A549 (cell line): Measurements from ENCODE around the gene FRMD8. TPM values are rescaled to one million over a fixed set of nuclear protein-coding genes. Genes with fewer than 3 reads are reported as not detected.
A peak's percentile ranks its signal among the peaks of the same experiment; 100 is the strongest.

Experiments
- ATAC-seq, 2 experiments: fragments of 200-7000 bp in 1 of 2; fragments of >200 bp in 1 of 2; cut with Nextera tagmentation in 1 of 2; cut with Tn5 transposase in 1 of 2; 3 replicates each; pipeline versions ENCODE4 v1.8.0 to v1.9.1; 2018 to 2020; ENCODE audit warnings: mild to moderate bottlenecking in 1 of 2, moderate library complexity in 1 of 2
- CTCF ChIA-PET: fragments of 300-600 bp; sonication (Branson Sonifier 250); formaldehyde crosslinking; extraction: SDS; loops from one replicate; lab custom pipeline; 2021; ENCODE audit warnings: antibody characterized with exemption, inconsistent platforms; lab: Yijun Ruan, JAX
- POLR2A ChIA-PET: fragments of 350-600 bp; formaldehyde crosslinking; extraction: SDS; loops from one replicate; lab custom pipeline; 2021; ENCODE audit warnings: antibody characterized with exemption, inconsistent platforms; lab: Yijun Ruan, JAX
- DNase-seq, 2 experiments: peaks; one replicate each; pipeline versions ENCODE4 v3.0.0 to v3.0.0-alpha.2; 2011 to 2016; ENCODE audit warnings: low read depth in 1 of 2, low spot score in 1 of 2
- FAIRE-seq: peaks from 2 replicates; lab custom pipeline; 2011; peaks lifted over from hg19 to GRCh38; lab: Jason Lieb, UNC
- H3K27ac ChIP-seq, 2 experiments: fragments of >200 bp; sonication (Bioruptor Twin); formaldehyde crosslinking; 3 replicates each; pipeline ENCODE4 v1.5.1; 2016 to 2017
- H3K4me1 ChIP-seq: fragments of >200 bp; sonication (Bioruptor Twin); formaldehyde crosslinking; 3 replicates; pipeline ENCODE4 v1.6.1; 2016
- H3K4me2 ChIP-seq: fragments of >200 bp; sonication (Bioruptor Twin); formaldehyde crosslinking; 3 replicates; pipeline ENCODE4 v1.6.1; 2016
- H3K4me3 ChIP-seq: fragments of >200 bp; sonication (Bioruptor Twin); formaldehyde crosslinking; 3 replicates; pipeline ENCODE4 v1.5.1; 2016
- H3K9me3 ChIP-seq: fragments of >200 bp; sonication (Bioruptor Twin); formaldehyde crosslinking; 3 replicates; pipeline ENCODE4 v1.6.1; 2016
- BHLHE40 ChIP-seq: IDR thresholded peaks from 2 replicates; pipeline ENCODE4 v1.6.1; 2012; ENCODE audit warnings: low read depth, low read length, inconsistent platforms
- CTCF ChIP-seq: fragments of >200 bp; sonication (Bioruptor Twin); formaldehyde crosslinking; IDR thresholded peaks from 3 replicates; pipeline ENCODE4 v1.5.1; 2016
- EP300 ChIP-seq, 2 experiments: fragments of >200 bp; sonication (Bioruptor Twin); formaldehyde crosslinking; IDR thresholded peaks; 2 replicates in 1 of 2; 3 replicates in 1 of 2; pipeline ENCODE4 v1.6.1; 2016 to 2017
- FOXS1 ChIP-seq: fragments of 250-450 bp; sonication (Bioruptor Pico); IDR thresholded peaks from 2 replicates; pipeline ENCODE4 v1.5.0; 2020; ENCODE audit warnings: mild to moderate bottlenecking, moderate library complexity
- GATA3 ChIP-seq: IDR thresholded peaks from 2 replicates; pipeline ENCODE4 v1.6.1; 2012; ENCODE audit warnings: borderline replicate concordance
- HOXB13 ChIP-seq: fragments of 250-450 bp; sonication (Bioruptor Pico); IDR thresholded peaks from 2 replicates; pipeline ENCODE4 v1.5.0; 2020; ENCODE audit warnings: low read depth, mild to moderate bottlenecking, moderate library complexity
- JUN ChIP-seq, 2 experiments: fragments of >200 bp; sonication (Bioruptor Twin); formaldehyde crosslinking; IDR thresholded peaks; 2 replicates in 1 of 2; 3 replicates in 1 of 2; pipeline ENCODE4 v1.6.1; 2016 to 2017
- MAFK ChIP-seq: fragments of 450-650 bp; IDR thresholded peaks from 2 replicates; pipeline ENCODE4 v1.6.1; 2014; ENCODE audit not compliant: partially characterized antibody
- NFE2L2 ChIP-seq: fragments of 150-350 bp; conservative IDR thresholded peaks from 2 replicates; pipeline ENCODE4 v1.6.1; 2014; ENCODE audit warnings: low read length
- NR3C1 ChIP-seq: fragments of >200 bp; sonication (Bioruptor Twin); formaldehyde crosslinking; IDR thresholded peaks from 3 replicates; pipeline ENCODE4 v1.6.1; 2017
- PBX3 ChIP-seq: IDR thresholded peaks from 2 replicates; pipeline ENCODE4 v1.6.1; 2012
- PHF8 ChIP-seq: fragments of 200-600 bp; sonication (generic); IDR thresholded peaks from 2 replicates; pipeline ENCODE4 v1.6.1; 2016; ENCODE audit warnings: low read depth, mild to moderate bottlenecking, antibody characterized with exemption, moderate library complexity, borderline replicate concordance
- POLR2A ChIP-seq: IDR thresholded peaks from 2 replicates; pipeline ENCODE4 v1.6.1; 2012; ENCODE audit warnings: mild to moderate bottlenecking, low read length
- RARB ChIP-seq: fragments of 250-450 bp; sonication (Bioruptor Pico); IDR thresholded peaks from 2 replicates; pipeline ENCODE4 v1.8.0; 2021; ENCODE audit warnings: mild to moderate bottlenecking, moderate library complexity
- SMC3 ChIP-seq: fragments of >200 bp; sonication (Bioruptor Twin); formaldehyde crosslinking; IDR thresholded peaks from 3 replicates; pipeline ENCODE4 v1.6.1; 2018; ENCODE audit warnings: inconsistent platforms
- ZC3H11A ChIP-seq: fragments of 450-650 bp; IDR thresholded peaks from 2 replicates; pipeline ENCODE4 v1.6.1; 2014; ENCODE audit warnings: antibody characterized with exemption, mild to moderate bottlenecking
- ZNF302 ChIP-seq: fragments of 250-450 bp; sonication (Bioruptor Pico); IDR thresholded peaks from 2 replicates; pipeline ENCODE4 v1.9.0; 2021; ENCODE audit warnings: inconsistent platforms, mild to moderate bottlenecking, moderate library complexity
- WGBS: methylation state at CpG from one replicate; pipeline ENCODE4 v1.1.6; 2017; ENCODE audit errors: missing lambda C conversion rate; 5-methylcytosine and 5-hydroxymethylcytosine counted together
- polyA plus RNA-seq, 4 experiments: library from polyadenylated mRNA; depleted of rRNA in 3 of 4; stranded (reverse); fragments of >200 nt; fragmentation: RNase III in 1 of 4; extraction: RNeasy Plus Mini Kit Qiagen cat#74134 plus additional on column Dnase treatment in 1 of 4; gene quantifications; 2 replicates in 3 of 4; 3 replicates in 1 of 4; pipeline ENCODE4 v1.2.3, GENCODE V29; 2011 to 2017
- TF ChIP-seq, protein P1 (sequence below): fragments of 150-350 bp; IDR thresholded peaks from 2 replicates; pipeline ENCODE4 v1.6.1; 2014; ENCODE audit warnings: low read depth, mild to moderate bottlenecking, low read length
- TF ChIP-seq, protein P2 (sequence below): fragments of >200 bp; sonication (Bioruptor Twin); formaldehyde crosslinking; IDR thresholded peaks from 3 replicates; pipeline ENCODE4 v1.6.1; 2016
- TF ChIP-seq, protein P3 (sequence below): IDR thresholded peaks from 2 replicates; pipeline ENCODE4 v1.6.1; 2012

Gene FRMD8
- polyA plus RNA-seq, 2 of the 4 experiments (the other 2 are of a cell fraction), result 12.9 to 20.0 TPM

DNA sequence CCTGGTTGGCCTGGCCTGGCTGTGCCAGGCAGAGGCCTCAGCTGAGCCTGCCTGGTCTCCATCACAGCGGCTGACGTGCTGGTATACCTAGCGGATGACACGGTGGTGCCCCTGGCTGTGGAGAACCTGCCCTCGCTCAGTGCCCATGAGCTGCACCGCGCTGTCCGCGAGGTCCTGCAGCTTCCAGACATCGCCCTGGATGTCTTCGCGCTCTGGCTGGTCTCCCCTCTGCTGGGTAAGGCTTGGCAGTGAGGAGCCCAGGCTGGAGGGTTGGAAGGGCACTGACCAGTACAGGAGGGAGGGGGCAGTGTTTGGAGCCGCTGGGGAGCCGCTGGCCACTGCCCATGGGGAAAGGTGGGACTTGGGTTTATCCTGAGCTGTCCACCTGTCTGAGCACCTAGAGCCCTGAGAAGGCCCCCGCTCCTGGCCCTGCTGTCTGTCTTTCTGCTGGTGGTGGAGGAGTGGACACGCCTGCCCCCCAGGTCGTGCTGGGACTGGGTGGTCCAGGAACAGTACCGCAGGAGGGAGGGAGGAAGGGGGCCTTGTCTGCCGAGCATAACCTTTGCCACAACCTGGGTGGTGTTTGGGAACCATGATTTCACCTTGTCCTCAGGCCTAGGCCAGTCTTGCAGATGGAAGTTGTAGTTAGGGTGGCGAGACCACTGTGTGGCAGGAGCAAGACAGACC lies 3.0 kb downstream of the FRMD8 start (continued):
- no peak for TF ChIP-seq MAFK
- TF ChIP-seq, all 56 proteins: peak for 0

DNA sequence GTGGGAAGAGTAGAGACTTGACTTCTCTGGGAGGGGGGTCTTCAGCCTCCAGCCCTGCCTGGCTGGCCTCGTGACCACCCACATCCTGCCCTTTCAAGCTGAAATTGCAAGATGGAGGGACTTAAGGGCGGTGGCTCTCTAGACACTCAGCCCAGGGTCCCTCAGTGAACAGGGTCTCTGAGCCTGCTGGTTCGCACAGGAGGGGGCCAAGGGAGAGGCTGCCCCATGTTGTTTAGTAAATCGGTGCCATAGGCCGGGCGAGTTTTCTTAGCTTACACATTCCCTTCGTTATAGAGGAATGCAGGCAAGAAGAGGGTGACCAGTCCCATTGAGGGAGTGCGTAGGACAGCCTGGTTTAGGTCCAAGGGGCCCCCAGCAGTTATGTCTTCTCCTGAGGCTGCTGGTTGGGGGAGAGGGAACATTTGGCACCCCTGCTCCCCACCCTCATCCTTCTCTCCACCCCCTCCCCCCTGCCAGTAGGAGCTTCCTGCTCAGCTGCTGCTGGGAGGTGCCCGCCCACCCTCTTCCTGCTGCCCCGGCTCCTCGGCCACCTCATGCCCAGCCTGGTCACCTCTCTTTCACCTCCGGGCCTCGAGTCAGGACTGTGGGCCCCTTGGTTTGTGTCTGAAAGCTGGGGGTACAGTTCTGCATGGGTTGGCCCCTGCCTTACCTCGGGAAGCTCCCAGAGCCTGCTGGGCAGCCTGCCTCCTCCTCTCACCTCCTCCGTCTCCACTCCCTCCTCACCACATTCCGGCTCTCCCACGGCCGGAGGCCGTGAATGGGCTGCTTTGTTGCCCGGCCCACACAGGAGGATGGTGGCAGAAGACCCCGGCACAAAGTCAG lies 3.9 kb downstream of the FRMD8 start:
- CTCF ChIA-PET, result interaction anchor here (0.9 to 14.2 kb wide), 7 partner anchors 9 to 166 kb away, joined by 3 to 208 read pairs (median 3); partner anchors contain the start of gene NEAT1
- H3K27ac ChIP-seq, result peak overlapping the region in 1 of 2 experiments; percentile 55; a peak in 3 of 6 replicates
- DNase-seq (no peak), FAIRE-seq (no peak), ATAC-seq (no peak)
- H3K4me3 ChIP-seq, result no peak overlapping the region
- TF ChIP-seq CTCF (no peak), HOXB13 (CRISPR knock-in tag) (no peak), ZNF302 (CRISPR knock-in tag) (no peak), GATA3 (no peak), FOXS1 (CRISPR knock-in tag) (no peak), POLR2A (no peak), SMC3 (no peak), JUN (IDR thresholded peaks at IDR 0.05) (no peak), RARB (CRISPR knock-in tag) (no peak), EP300 (IDR thresholded peaks at IDR 0.05) (no peak), NR3C1 (no peak)
- TF ChIP-seq, protein P1, sequence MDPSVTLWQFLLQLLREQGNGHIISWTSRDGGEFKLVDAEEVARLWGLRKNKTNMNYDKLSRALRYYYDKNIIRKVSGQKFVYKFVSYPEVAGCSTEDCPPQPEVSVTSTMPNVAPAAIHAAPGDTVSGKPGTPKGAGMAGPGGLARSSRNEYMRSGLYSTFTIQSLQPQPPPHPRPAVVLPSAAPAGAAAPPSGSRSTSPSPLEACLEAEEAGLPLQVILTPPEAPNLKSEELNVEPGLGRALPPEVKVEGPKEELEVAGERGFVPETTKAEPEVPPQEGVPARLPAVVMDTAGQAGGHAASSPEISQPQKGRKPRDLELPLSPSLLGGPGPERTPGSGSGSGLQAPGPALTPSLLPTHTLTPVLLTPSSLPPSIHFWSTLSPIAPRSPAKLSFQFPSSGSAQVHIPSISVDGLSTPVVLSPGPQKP, result no peak
- TF ChIP-seq, protein P2, sequence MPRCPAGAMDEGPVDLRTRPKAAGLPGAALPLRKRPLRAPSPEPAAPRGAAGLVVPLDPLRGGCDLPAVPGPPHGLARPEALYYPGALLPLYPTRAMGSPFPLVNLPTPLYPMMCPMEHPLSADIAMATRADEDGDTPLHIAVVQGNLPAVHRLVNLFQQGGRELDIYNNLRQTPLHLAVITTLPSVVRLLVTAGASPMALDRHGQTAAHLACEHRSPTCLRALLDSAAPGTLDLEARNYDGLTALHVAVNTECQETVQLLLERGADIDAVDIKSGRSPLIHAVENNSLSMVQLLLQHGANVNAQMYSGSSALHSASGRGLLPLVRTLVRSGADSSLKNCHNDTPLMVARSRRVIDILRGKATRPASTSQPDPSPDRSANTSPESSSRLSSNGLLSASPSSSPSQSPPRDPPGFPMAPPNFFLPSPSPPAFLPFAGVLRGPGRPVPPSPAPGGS, result no peak
- peak overlapping the region; percentile 79; the same call in 1 of the 3 replicates for H3K4me2 ChIP-seq
- H3K9me3 ChIP-seq, result no peaks in the 10 kb centered on the region
- WGBS, result 81% methylated on average over 21 of the region's 21 CpGs
- POLR2A ChIA-PET, result interaction anchor here (0.6 to 1.7 kb wide), 3 partner anchors 32 to 39 kb away, joined by 3 to 5 read pairs (median 5); partner anchors contain the start of gene NEAT1
- H3K4me1 ChIP-seq, result peaks cover 51% of the 10 kb centered on the region

DNA sequence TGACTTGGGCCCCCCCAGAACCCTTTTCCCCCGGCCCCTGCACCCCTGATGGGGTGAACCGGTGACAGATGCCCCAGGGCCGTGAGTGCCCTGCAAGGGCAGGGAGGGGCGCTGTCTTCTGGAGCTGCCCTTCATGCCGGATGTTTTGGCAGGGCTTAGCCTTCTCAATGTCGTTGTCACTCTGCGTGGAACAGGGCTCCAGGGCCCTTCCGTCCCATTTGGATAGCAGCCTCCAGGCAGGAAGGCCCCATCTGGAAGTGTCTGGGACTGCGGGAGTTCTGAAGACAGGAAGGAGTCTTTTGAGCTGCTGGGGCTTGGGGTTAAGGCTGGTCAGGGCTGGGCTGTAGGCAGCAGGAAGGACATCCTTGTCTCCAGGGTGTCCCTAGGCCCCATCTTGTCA lies 4.6 kb downstream of the FRMD8 start:
- ATAC-seq (peak in 1 of 2 experiments; percentile 49; a peak in 3 of 6 replicates), DNase-seq (peak; percentile 30 to 54), FAIRE-seq (no peak)
- 75% methylated on average over 7 of the region's 9 CpGs for WGBS
- H3K4me3 ChIP-seq, result no peak overlapping the region
- CTCF ChIA-PET, result interaction anchor here (0.9 to 14.2 kb wide), 6 partner anchors 9 to 165 kb away, joined by 3 to 208 read pairs (median 4); partner anchors contain the start of gene NEAT1
- peaks cover 44% of the 10 kb centered on the region for H3K4me1 ChIP-seq
- H3K4me2 ChIP-seq, result 0 out of 3 replicates have a peak overlapping the region, but pooled peaks have one; percentile 11
- TF ChIP-seq NFE2L2 (no peak), BHLHE40 (no peak), PHF8 (no peak), ZC3H11A (no peak), PBX3 (no peak)
- TF ChIP-seq, protein P3, sequence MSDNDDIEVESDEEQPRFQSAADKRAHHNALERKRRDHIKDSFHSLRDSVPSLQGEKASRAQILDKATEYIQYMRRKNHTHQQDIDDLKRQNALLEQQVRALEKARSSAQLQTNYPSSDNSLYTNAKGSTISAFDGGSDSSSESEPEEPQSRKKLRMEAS, result no peak
- POLR2A ChIA-PET, result interaction anchor here (0.6 to 1.7 kb wide), 3 partner anchors 31 to 39 kb away, joined by 3 to 5 read pairs (median 5); partner anchors contain the start of gene NEAT1
- H3K27ac ChIP-seq, result peak overlapping the region in 1 of 2 experiments; percentile 55; a peak in 3 of 6 replicates
- H3K9me3 ChIP-seq, result no peaks in the 10 kb centered on the region
